MM.1S (cell line): ENCODE measurements around the gene PADI1.

Experiments
- EZH2 ChIP-seq: fragments of 300-600 bp; sonication (generic); optimal IDR thresholded peaks from 2 replicates; pipeline ENCODE3; 2017; ENCODE audit warnings: low read depth, mild to moderate bottlenecking, antibody characterized with exemption, low read length, mixed read lengths
- EZH2phosphoT487 ChIP-seq: fragments of 300-600 bp; sonication (generic); IDR thresholded peaks from 2 replicates; pipeline ENCODE4 v1.6.1; 2018; ENCODE audit warnings: antibody characterized with exemption, low read length
- TF ChIP-seq, protein P1 (sequence below): fragments of 300-600 bp; sonication (generic); IDR thresholded peaks from 2 replicates; pipeline ENCODE4 v1.5.1; 2016; ENCODE audit warnings: antibody characterized with exemption, low read length, mixed read lengths

DNA sequence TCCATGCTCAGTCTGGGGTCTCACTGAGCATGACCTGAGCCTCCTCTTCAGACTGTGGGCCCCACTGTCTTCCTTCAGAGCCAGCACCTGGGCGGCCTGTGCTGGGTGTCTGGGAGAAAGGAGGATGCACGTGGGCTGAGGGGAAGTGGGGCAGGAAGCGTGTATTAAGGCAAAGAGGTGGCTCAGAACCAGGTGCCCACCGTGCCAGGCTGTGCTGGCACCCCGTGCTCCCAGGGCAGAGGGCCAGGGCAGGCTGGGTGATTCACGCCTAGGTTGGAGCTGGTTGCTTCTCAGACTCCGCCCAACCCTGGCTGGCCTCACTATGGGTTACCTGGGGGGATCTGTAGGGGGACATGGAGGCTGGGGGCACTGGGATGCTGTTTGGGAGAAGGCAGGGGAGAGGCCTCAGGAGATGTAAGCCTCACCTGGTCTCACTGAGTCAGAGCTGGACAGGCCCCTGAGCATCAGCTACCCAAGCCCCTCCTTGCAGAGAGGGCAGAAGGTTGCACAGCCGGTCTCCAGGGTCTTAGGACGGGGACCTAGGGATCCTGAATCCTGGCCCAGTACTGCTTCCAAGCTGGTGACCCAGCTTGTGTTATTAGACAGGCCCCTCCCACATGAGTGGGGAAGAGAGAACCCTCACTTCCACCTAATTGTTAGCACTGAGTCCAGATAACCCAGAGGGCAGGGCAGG is 18.6 kb upstream of the PADI1 start:
- TF ChIP-seq, protein P1, sequence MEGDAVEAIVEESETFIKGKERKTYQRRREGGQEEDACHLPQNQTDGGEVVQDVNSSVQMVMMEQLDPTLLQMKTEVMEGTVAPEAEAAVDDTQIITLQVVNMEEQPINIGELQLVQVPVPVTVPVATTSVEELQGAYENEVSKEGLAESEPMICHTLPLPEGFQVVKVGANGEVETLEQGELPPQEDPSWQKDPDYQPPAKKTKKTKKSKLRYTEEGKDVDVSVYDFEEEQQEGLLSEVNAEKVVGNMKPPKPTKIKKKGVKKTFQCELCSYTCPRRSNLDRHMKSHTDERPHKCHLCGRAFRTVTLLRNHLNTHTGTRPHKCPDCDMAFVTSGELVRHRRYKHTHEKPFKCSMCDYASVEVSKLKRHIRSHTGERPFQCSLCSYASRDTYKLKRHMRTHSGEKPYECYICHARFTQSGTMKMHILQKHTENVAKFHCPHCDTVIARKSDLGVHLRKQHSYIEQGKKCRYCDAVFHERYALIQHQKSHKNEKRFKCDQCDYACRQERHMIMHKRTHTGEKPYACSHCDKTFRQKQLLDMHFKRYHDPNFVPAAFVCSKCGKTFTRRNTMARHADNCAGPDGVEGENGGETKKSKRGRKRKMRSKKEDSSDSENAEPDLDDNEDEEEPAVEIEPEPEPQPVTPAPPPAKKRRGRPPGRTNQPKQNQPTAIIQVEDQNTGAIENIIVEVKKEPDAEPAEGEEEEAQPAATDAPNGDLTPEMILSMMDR = no peak
- TF ChIP-seq EZH2 (no peak), EZH2phosphoT487 (no peak)
